Activated CD4-positive, alpha-beta T cell treated with anti-CD3 and anti-CD28 coated beads for 36 hours (primary cell): ENCODE results near the gene WDR35. TPM values are rescaled to one million over a fixed set of nuclear protein-coding genes. Genes with fewer than 3 reads are reported as not detected.
A peak's percentile ranks its signal among the peaks of the same experiment; 100 is the strongest.

Source experiments
- ATAC-seq: fragments of 200-7000 bp; cut with Tn5 transposase; one replicate; pipeline ENCODE4 v1.10.0; 2021; ENCODE audit warnings: mild to moderate bottlenecking, moderate library complexity
- CTCF ChIA-PET: fragments of 350-600 bp; sonication (Branson Sonifier 250); formaldehyde crosslinking; loops from one replicate; lab custom pipeline; 2021; ENCODE audit warnings: antibody characterized with exemption; lab: Charles Lee
- POLR2A ChIA-PET: fragments of 350-600 bp; sonication (Branson Sonifier 250); formaldehyde crosslinking; loops from one replicate; lab custom pipeline; 2021; ENCODE audit warnings: antibody characterized with exemption, inconsistent platforms; lab: Charles Lee
- DNase-seq: peaks from one replicate; pipeline ENCODE4 v3.0.0-alpha.2; 2020
- H3K27ac Mint-ChIP-seq: one replicate; pipeline ENCODE4 v1.8.0; 2021; ENCODE audit warnings: mixed read lengths
- H3K27me3 Mint-ChIP-seq: one replicate; pipeline ENCODE4 v1.8.0; 2021; ENCODE audit warnings: mixed read lengths
- H3K36me3 Mint-ChIP-seq: one replicate; pipeline ENCODE4 v1.8.0; 2021; ENCODE audit warnings: low read depth, mixed read lengths
- H3K4me1 Mint-ChIP-seq: one replicate; pipeline ENCODE4 v1.8.0; 2021; ENCODE audit warnings: mixed read lengths
- H3K4me3 Mint-ChIP-seq: one replicate; pipeline ENCODE4 v1.8.0; 2021; ENCODE audit warnings: mild to moderate bottlenecking, moderate library complexity, mixed read lengths
- H3K9me3 Mint-ChIP-seq: one replicate; pipeline ENCODE4 v1.8.0; 2021; ENCODE audit warnings: low read depth, mixed read lengths
- intact Hi-C, 2 experiments: fragments of 100-400 bp; cut with DNase I in 1 of 2; cut with micrococcal nuclease in 1 of 2; formaldehyde crosslinking; loops; one replicate each; pipeline versions ENCODE4 v1.14.2 to v1.15.1; 2022 to 2024; cut with DNase I, micrococcal nuclease
- total RNA-seq, 2 experiments: library from RNA; stranded (reverse); gene quantifications; one replicate each; pipeline ENCODE4 v1.2.3, GENCODE V29; 2021

WDR35 gene
- total RNA-seq, 2 experiments from 2014 or later, result 6.2 to 7.4 TPM

GRCh38 chr2:20023688-20024087 lies 33.8 kb upstream of the WDR35 start:
- DNase-seq (no peak), ATAC-seq (no peak)
- intact Hi-C loops, result no loop called here
- H3K4me1 Mint-ChIP-seq, result no peaks in the 10 kb centered on the region
- H3K27me3 Mint-ChIP-seq, result no peaks in the 10 kb centered on the region
- POLR2A ChIA-PET, result no interaction called here
- H3K9me3 Mint-ChIP-seq, result peaks cover 27% of the 10 kb centered on the region
- H3K27ac Mint-ChIP-seq, result no peak overlapping the region
- CTCF ChIA-PET, result interaction anchor here (0.6 to 1.0 kb wide), 4 partner anchors 28 to 367 kb away, joined by 3 read pairs; partner anchors contain the start of gene LAPTM4A
- peaks cover 16% of the 10 kb centered on the region for H3K36me3 Mint-ChIP-seq
- no peak overlapping the region for H3K4me3 Mint-ChIP-seq

GRCh38 chr2:20021405-20022009 lies 31.6 kb upstream of the WDR35 start:
- no peak overlapping the region for H3K4me3 Mint-ChIP-seq
- CTCF ChIA-PET, result interaction anchor here (0.6 to 0.7 kb wide), 2 partner anchors 378 to 1469 kb away, joined by 3 read pairs; no protein-coding TSS in a partner anchor

DNA sequence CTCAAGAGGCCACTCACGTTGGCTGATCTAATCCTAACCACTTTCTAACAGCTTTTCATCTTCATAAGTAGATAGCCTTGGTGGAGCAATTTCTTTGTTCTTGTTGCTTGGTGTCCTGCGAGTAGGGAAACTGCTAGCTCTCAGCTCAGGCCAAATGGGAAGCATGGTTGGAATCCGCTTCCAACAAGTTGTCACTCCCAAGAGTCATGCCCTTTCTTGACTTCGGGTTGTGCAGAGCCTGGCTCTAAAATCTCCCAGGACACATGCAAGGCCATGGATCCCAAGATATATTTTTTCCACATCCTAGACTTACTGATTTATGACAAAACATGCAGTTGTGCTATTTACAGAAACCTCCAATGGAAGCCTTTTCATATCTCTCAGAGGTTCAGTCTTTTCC lies 29.8 kb upstream of the WDR35 start:
- no peak overlapping the region for H3K4me3 Mint-ChIP-seq
- CTCF ChIA-PET, result interaction anchor here (1.1 kb wide), 1 partner anchor 32 kb away, joined by 3 read pairs; the partner anchor contains the start of gene LAPTM4A
- ATAC-seq (no peak), DNase-seq (no peak)
- H3K4me1 Mint-ChIP-seq, result no peaks in the 10 kb centered on the region
- H3K9me3 Mint-ChIP-seq, result peaks cover 27% of the 10 kb centered on the region
- no peaks in the 10 kb centered on the region for H3K27me3 Mint-ChIP-seq
- POLR2A ChIA-PET, result interaction anchor here (0.6 kb wide), 1 partner anchor 133 kb away, joined by 3 read pairs; no protein-coding TSS in a partner anchor
- no peak overlapping the region for H3K27ac Mint-ChIP-seq
- intact Hi-C loops, result no loop called here
- H3K36me3 Mint-ChIP-seq, result peaks cover 8% of the 10 kb centered on the region

More at GRCh38 chr2:20021405-20022009, 31.6 kb upstream of the WDR35 start:
- H3K9me3 Mint-ChIP-seq, result peaks cover 27% of the 10 kb centered on the region
- intact Hi-C loops, result no loop called here
- peaks cover 8% of the 10 kb centered on the region for H3K36me3 Mint-ChIP-seq
- H3K27ac Mint-ChIP-seq, result no peak overlapping the region
- DNase-seq, result no peak
- no peaks in the 10 kb centered on the region for H3K27me3 Mint-ChIP-seq
- H3K4me1 Mint-ChIP-seq, result no peaks in the 10 kb centered on the region
- ATAC-seq, result no peak
- POLR2A ChIA-PET, result no interaction called here

DNA sequence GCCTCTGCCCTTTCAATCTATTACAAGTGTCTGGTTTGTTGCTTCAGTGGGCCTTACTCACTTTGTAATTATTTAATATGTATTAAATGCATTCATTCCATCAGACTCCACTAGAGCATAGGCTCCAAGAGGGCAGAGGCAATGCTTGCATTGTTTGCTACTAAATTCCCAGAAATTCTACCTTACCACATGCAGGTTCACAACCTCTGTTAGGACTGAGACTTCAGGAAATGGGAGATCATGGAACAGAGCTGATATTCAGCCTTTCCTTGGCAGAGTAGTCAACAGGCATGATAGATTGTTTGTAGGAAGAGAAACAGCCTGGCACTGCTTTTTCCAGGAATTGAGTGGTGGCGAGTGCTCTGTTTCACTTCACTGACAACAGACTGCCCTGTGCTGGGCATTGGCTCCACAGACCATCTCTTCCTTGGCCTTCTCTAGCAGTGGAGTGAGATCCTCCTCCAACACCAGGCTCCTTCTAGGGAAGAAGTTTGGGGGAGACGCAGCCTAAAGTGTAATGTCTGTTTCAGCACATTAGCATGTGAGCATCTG lies 28.8 kb upstream of the WDR35 start:
- intact Hi-C loops, result no loop called here
- no peak overlapping the region for H3K4me3 Mint-ChIP-seq
- ChIA-PET CTCF (interaction anchor here (0.7 kb wide), 1 partner anchor 82 kb away, joined by 3 read pairs; no protein-coding TSS in a partner anchor), POLR2A (no interaction called here)
- H3K4me1 Mint-ChIP-seq, result no peaks in the 10 kb centered on the region
- H3K27ac Mint-ChIP-seq, result no peak overlapping the region
- H3K9me3 Mint-ChIP-seq, result peaks cover 27% of the 10 kb centered on the region
- ATAC-seq (no peak), DNase-seq (no peak)
- H3K36me3 Mint-ChIP-seq, result peaks cover 8% of the 10 kb centered on the region
- peaks cover 3% of the 10 kb centered on the region for H3K27me3 Mint-ChIP-seq

DNA sequence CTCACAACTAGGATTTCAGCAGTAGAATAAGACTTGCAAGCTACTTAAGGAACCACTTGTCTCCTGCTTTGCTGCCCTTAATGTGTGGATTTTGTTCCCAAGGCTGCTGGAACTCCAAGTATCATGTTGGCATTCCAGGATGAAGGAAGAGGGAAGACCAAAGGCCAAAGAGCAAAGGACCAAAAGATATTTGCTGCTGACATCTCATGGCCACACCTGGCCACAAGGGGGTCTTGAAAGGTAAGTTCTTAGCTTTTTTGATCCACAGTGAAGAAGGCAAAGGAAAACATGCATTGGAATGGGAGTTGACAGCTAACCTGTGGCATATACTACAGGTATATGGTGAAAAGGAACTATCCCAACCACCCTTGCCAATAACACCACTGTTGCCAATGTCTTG lies 26.4 kb upstream of the WDR35 start:
- H3K9me3 Mint-ChIP-seq, result peaks cover 14% of the 10 kb centered on the region
- peaks cover 19% of the 10 kb centered on the region for H3K27me3 Mint-ChIP-seq
- peaks cover 3% of the 10 kb centered on the region for H3K4me1 Mint-ChIP-seq
- ATAC-seq, result no peak
- DNase-seq, result no peak
- H3K4me3 Mint-ChIP-seq, result no peak overlapping the region
- ChIA-PET CTCF (interaction anchor here (0.6 to 3.3 kb wide), 30 partner anchors 13 to 333 kb away, joined by 3 to 31 read pairs (median 5); partner anchors contain the start of gene WDR35), POLR2A (interaction anchor here (1.2 kb wide), 1 partner anchor 35 kb away, joined by 3 read pairs; the partner anchor contains the start of gene LAPTM4A)
- intact Hi-C loops, result no loop called here
- no peak overlapping the region for H3K27ac Mint-ChIP-seq
- peaks cover 3% of the 10 kb centered on the region for H3K36me3 Mint-ChIP-seq

- no peak for DNase-seq
- peak; percentile 42 for ATAC-seq
- H3K4me1 Mint-ChIP-seq, result peaks cover 3% of the 10 kb centered on the region
- CTCF ChIA-PET, result interaction anchor here (0.5 to 3.3 kb wide), 42 partner anchors 9 to 996 kb away, joined by 3 to 31 read pairs (median 4); partner anchors contain the start of genes LAPTM4A and WDR35
- peaks cover 10% of the 10 kb centered on the region for H3K9me3 Mint-ChIP-seq
- POLR2A ChIA-PET, result interaction anchor here (1.1 to 1.2 kb wide), 2 partner anchors 36 to 83 kb away, joined by 3 to 4 read pairs; partner anchors contain the start of gene LAPTM4A
- peaks cover 25% of the 10 kb centered on the region for H3K27me3 Mint-ChIP-seq
- H3K27ac Mint-ChIP-seq, result no peak overlapping the region
- peaks cover under 1% of the 10 kb centered on the region for H3K36me3 Mint-ChIP-seq
- H3K4me3 Mint-ChIP-seq, result no peak overlapping the region
- intact Hi-C loops, result loop anchor here (1.0 kb wide), 1 partner anchor 83 kb away; no protein-coding TSS in a partner anchor
Observed at GRCh38 chr2:20015482-20016083, 25.7 kb upstream of the WDR35 start.

- intact Hi-C loops, result loop anchor here in 1 of 2 experiments (1.0 kb wide), 1 partner anchor 38 kb away; the partner anchor contains the start of gene LAPTM4A
- no peak for DNase-seq
- Mint-ChIP-seq H3K9me3 (no peaks in the 10 kb centered on the region), H3K4me1 (peaks cover 3% of the 10 kb centered on the region), H3K36me3 (no peaks in the 10 kb centered on the region), H3K27me3 (peaks cover 32% of the 10 kb centered on the region), H3K27ac (no peak overlapping the region), H3K4me3 (peak overlapping the region; percentile 54)
- no peak for ATAC-seq
- ChIA-PET POLR2A (no interaction called here), CTCF (interaction anchor here (0.6 to 3.3 kb wide), 5 partner anchors 24 to 96 kb away, joined by 3 to 25 read pairs (median 5); partner anchors contain the start of gene WDR35)
Observed at GRCh38 chr2:20013126-20013849, 23.4 kb upstream of the WDR35 start.

- Mint-ChIP-seq H3K27me3 (peaks cover 34% of the 10 kb centered on the region), H3K4me3 (peak within 1 kb of the TSS; percentile 54)
Observed at GRCh38 chr2:20012282-20013125, 22.6 kb upstream of the WDR35 start, which contains the start of gene MATN3. Gene MATN3 (minus strand): TSS chr2:20012668. CDS start chr2:20012631, 37 bp downstream.

DNA sequence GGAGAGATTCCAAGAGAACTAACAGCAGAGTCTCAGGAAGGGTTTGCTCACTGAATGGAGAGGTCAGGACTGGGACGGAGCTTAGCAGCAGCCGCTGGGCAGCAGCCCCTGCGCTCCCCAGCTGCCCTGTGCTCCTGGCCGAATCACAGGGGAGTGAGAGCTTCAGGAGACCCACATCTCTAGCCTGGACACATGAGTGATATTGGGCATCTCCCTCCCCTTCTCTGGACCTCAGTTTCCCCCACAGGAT lies 22.1 kb upstream of the WDR35 start:
- no peak overlapping the region for H3K27ac Mint-ChIP-seq
- CTCF ChIA-PET, result interaction anchor here (1.1 to 1.7 kb wide), 3 partner anchors 9 to 24 kb away, joined by 3 to 4 read pairs (median 4); no protein-coding TSS in a partner anchor
- peaks cover 34% of the 10 kb centered on the region for H3K27me3 Mint-ChIP-seq
- no peaks in the 10 kb centered on the region for H3K9me3 Mint-ChIP-seq
- ATAC-seq (no peak), DNase-seq (no peak)
- POLR2A ChIA-PET, result no interaction called here
- no peaks in the 10 kb centered on the region for H3K36me3 Mint-ChIP-seq
- H3K4me3 Mint-ChIP-seq, result peak overlapping the region; percentile 45
- intact Hi-C loops, result no loop called here
- H3K4me1 Mint-ChIP-seq, result peaks cover 3% of the 10 kb centered on the region

More at GRCh38 chr2:20012282-20013125, 22.6 kb upstream of the WDR35 start, which contains the start of gene MATN3:
- intact Hi-C loops, result loop anchor here in 1 of 2 experiments (1.0 kb wide), 1 partner anchor 39 kb away; the partner anchor contains the start of gene LAPTM4A
- Mint-ChIP-seq H3K4me1 (peaks cover 3% of the 10 kb centered on the region), H3K27ac (no peak within 1 kb of the TSS), H3K9me3 (no peaks in the 10 kb centered on the region), H3K36me3 (no peaks in the 10 kb centered on the region)
- POLR2A ChIA-PET, result no interaction called here
- DNase-seq (peak; percentile 21), ATAC-seq (peak; percentile 64)
- CTCF ChIA-PET, result interaction anchor here (1.4 kb wide), 1 partner anchor 96 kb away, joined by 5 read pairs; no protein-coding TSS in a partner anchor
